ACHN (cell line): ENCODE measurements around the gene MAPK10.
A peak's percentile ranks its signal among the peaks of the same experiment; 100 is the strongest.
"Not testable (repeated sequence)": the region's sequence is repeated elsewhere in the genome, so short reads cannot be mapped to it uniquely, and the experiment has no call there.

Source experiments
- DNase-seq: peaks from one replicate; pipeline ENCODE4 v3.0.0-alpha.2; 2015
- in situ Hi-C: cut with HindIII; loops from 2 replicates; pipeline ENCODE4 v1.10.0; 2017; ENCODE audit warnings: low sequenced_read_pairs, low pct_ligation_motif_present, low pct_unique_long_range_greater_than_20kb

The MAPK10 gene

DNA sequence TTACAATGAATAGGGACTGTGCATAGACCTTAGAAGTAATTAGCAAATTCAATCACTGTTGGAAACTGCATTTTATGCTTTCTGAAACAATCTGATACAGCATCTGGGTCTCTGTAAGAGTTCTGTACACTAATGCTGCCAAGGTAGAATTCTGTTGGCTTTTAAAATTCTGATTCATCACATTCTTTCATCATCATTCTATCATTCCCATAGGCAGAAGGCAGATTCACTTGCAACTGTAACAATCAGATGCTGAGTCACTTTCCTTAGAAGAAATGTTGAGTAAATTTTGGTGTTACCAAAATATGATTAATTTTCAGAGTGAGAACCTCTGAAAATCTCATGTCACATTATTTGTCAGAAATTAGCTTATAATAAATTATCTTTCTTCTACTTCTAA is 267.2 kb downstream of the MAPK10 start:
- peak; percentile 68 for DNase-seq
- in situ Hi-C loops: no loop called here

DNA sequence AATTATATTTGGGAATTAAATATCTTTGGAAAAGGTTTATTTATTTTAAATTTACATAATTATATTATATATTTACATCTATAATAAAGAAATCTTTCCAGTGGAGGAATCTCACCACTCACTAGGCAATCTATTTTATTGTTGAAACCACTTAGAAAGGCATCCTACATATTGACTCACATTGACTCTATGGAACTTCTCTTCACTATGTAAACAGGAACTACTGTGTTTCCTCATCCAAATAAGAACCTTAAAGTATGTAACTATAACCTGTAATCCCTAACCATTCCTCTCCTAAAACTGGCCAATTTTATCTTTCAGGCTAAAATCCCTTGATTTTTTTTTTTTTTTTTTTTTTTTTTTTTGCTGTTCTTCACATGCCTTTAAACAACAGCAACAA is 268.7 kb downstream of the MAPK10 start:
- in situ Hi-C loops: no loop called here
- DNase-seq: no peak

DNA sequence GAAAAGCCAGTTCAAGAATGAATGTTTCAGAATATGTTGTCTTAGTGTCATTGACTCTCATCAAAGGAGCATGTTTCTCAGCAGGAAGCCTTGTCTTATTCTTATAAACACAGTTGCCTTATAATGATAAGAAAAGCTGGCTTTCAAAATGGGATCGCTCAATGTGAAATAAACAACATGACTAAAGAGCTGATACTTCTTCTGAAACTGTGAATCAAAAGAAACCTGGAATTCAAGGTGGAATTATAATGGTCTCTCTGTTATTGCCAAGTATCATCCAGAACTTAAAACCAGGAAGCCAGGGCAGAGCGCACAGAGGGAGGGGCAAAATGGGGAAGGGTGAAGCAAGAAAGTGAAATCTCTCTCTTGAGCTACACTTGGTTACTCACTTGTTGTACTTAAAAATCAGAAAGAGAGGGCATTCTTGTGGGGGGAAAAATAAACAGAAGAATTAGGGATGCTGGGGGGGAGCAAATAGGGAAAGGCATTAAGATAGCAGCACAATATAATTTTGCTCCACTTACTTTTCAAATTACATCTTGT is 270.0 kb downstream of the MAPK10 start:
- in situ Hi-C loops: no loop called here
- DNase-seq: no peak

DNA sequence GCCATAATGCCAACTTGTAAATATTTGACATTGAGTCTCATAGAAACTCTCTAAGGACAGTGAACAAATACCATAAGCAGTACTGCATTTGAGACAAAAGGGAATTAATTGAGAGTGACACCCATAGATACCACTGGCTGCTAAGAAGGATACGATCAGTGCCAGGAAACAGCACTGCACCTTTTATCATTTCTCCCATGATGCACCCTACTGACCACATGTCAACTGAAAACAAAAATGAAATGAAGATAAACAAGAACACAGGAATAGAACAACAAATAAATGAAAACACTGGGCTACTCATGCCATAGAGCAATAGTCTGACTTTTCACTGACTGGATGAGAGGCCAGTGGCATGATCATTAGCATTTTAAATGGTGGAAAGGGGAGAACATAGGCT is 270.8 kb downstream of the MAPK10 start:
- in situ Hi-C loops: no loop called here
- DNase-seq: no peak

DNA sequence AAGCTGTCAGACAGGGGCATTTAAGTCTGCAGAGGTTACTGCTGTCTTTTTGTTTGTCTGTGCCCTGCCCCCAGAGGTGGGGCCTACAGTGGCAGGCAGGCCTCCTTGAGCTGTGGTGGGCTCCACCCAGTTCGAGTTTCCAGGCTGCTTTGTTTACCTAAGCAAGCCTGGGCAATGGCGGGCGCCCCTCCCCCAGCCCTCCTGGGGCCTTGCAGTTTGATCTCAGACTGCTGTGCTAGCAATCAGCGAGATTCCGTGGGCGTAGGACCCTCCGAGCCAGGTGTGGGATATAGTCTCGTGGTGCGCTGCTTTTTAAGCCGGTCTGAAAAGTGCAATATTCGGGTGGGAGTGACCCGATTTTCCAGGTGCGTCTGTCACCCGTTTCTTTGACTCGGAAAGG is 284.1 kb downstream of the MAPK10 start:
- DNase-seq, in situ Hi-C loops: not testable (repeated sequence)

DNA sequence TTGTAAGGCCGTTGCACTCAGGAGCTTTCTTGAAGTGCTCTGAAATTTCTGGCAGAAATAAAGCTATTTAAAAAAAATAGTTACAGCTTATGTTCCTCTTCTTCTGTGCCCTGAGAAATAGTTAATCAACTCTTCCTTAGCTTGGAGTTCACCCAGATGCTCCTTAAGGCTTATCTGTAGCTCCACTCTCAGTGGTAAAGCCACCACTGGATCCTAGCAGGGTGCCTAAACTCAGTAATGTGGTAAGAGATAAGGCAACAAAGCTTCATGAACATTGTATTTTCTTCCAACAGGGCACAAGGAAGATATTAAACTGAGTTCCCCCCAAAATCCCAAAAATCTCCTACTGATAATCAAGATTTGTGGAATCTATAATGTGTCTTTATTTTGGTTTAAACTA is 299.5 kb downstream of the MAPK10 start:
- DNase-seq: no peak
- in situ Hi-C loops: no loop called here

DNA sequence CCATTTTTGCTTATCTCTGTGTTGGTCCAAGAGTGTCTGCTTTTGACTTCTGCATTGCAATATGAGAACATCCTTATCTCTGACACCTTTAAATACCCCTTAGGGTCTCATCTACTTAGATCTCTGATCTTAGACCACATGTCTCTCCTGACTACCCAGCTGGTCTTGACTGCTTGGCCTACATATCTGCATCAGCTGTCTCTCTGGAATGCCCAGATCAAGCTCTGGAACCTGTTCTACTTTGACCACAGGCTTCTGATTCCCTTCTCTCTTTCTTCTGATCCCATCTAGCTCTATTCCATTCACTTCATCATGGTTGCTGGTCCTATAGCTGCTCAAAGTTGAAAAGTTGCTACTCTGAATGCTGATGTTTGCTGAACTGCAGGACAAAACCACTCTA is 301.2 kb downstream of the MAPK10 start:
- in situ Hi-C loops: no loop called here

DNA sequence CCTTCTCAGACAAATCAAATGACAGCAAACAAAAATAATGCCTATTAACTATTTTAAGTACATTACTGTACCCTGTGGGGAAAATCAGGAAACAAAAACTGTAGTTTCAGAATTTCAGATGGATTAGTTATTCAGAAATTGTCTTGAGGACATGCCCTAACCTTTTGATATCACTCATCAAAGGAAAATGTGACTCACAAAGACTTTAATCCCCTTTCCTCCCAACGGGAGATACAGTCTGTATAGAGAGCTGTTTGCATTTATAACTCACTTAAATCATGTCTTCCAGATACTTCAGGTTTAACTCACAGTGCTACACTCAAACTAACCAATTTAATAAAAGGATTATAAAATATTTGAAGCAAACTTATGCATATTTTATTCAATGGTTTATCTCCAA is 304.0 kb downstream of the MAPK10 start:
- in situ Hi-C loops: no loop called here
- no peak for DNase-seq

More for the DNA sequence above, 301.2 kb downstream of the MAPK10 start:
- DNase-seq: no peak

DNA sequence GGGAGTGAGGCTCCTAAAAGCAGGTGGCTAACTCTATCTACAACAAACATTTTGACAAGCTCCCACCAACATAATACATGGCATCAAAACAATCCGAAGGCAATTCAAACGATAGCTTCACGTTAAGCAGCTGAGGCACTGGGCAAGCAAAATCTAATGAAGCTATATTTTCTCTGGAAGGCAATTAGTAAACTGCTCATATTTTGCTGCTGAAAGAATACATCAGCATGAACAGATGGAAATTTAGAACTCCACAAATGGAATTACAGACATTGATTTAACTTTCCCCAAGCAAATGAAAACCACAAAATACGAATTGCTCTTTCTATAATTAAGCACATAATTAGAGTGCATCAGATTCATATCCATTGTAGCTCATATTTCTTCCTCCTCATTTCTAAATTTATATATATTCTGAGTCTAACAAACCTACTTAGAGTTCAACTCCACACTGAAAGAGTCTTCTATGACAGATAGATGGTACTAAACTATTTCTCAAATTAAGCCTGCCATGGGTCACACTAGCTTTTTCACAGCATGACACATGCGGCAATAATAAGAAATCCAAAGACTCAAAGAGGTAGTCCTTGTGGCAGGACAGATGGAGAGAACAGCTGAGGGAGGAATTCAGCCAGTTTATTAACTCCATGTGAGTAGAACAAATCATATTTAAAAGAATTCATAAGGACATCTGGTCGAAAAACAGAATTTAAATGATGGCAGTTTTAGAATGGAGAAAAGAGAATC is 305.4 kb downstream of the MAPK10 start:
- DNase-seq: no peak

DNA sequence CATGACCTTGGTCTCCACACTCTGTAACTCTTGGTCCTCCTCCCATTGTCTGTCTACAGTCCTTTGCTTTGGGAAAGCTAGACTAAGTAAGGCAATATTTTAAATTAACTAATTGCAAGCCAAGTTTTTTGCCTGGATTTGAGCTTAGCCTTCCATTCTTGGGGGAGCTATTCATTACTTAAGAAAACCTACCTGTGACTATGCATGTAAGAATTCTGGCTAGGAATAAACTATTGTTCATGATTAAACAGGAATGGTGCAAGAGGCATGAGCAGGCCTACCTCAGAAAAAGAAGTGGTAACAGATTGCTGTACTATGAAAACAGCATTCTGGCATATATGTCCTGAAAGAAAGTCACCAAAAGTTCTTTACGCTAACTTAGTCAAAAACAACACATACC is 309.4 kb downstream of the MAPK10 start:
- in situ Hi-C loops: no loop called here
- DNase-seq: no peak

More for the DNA sequence above, 305.4 kb downstream of the MAPK10 start:
- in situ Hi-C loops: no loop called here

DNA sequence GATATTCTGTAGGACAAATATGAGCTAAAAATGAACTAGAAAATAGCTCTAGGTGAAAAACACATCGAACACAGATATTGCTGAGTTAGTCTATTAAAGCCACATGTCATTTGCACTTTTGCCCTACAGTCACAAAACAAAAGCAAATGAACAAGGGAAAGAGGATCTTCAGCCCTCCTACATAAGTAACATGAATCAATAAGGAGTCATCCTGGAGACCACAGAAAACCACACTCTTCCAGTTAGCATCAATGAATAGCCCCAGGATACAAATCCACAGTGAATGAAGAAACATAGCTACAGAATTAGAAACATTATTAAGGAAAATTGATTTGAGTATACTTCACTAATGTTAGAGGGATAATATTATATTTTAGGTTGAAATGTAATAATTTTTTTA is 311.4 kb downstream of the MAPK10 start:
- in situ Hi-C loops: no loop called here

DNA sequence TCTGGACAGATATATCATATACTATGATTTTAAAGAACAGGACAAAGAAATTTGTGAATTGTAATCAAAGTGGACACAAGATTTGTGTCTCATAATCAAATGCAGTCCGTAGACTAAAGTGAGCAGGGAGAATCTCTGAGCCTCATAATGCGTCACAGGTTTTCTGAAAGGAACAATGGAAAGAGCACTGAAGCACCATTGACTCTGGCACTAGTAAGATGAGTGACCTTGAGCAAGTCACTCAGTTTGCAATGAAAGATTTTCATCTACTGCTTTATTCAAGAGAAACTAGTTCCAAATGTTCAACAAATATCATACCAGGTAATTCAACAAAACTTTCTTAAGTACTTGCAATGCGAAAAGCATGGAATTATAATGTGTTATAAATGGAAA is 315.3 kb downstream of the MAPK10 start:
- DNase-seq: no peak
- in situ Hi-C loops: no loop called here

More for the DNA sequence above, 311.4 kb downstream of the MAPK10 start:
- no peak for DNase-seq

DNA sequence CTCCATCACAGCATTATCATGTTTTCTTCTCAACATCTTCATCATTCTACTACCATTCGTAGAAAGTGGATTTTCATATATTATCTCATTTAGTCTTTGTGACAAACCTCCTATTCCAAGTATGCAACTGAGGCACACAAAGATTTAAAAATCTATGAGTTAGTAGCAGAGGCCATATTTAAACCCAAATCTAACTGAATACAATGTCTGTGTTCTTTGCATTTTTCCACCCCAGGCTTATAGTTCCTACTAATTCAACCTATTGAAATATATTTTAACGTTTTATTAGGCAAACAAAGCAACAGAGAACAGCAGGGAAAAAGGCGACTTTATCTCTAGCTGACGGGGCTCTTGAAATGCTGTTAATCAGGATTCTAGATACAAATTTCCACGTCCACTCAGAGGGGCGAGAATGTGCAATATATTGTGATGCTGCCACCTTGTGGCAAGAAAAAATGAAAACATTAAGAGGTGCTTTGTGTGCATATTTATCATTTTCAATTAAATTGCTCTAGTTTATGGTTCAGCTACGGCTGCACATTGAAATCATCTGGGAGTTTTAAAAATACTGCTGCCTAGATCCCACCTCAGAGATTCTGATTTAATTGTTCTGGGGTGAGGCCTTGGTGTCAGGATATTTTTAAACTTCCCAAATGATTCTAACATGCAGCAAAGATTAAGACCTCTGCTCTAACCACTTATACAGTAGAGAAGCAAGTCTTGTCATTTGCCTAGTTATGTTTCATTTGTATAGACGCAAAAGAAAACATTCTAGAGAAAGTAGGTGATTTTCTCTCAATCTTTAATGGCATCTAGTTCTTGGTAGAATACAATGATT is 315.9 kb downstream of the MAPK10 start:
- DNase-seq: peak; percentile 57
- in situ Hi-C loops: no loop called here

DNA sequence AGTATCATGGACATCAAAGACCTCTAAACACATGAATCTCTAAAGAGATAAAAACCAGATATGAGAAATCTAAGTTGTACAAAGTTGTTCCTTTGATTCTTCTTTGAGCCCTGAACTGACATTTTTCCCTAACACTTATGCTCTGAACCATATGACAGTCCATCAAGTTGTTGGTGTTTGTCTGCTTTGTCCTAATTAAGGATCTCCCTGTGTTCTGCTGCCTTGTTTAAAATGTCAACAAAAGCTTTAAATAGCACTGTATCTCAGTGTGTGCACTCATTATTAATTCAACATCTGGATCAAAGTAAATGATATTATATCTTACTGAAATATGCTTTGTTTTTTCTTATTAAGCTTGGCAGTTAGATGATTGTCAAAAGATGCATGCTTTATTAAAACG is 321.8 kb downstream of the MAPK10 start:
- DNase-seq: no peak
- in situ Hi-C loops: no loop called here

DNA sequence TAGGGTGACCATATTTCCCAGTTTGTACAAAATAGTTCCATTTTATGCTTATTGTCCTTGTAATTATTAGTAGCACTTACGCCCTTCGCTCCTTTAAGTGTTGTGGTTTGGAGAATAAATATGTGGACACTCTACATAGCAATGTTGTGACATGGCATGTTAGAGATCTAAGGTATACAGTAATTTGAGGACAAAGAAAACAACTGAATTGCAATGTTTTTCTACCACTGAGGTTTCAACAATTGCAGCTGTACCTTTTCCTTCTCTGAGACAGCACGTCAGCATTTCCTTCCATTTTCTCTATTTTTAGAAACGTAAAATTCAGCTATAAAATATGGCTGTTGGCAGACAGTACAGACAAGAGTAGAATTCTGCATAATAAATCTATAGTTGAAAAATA is 323.1 kb downstream of the MAPK10 start:
- in situ Hi-C loops: no loop called here
- DNase-seq: peak; percentile 5

DNA sequence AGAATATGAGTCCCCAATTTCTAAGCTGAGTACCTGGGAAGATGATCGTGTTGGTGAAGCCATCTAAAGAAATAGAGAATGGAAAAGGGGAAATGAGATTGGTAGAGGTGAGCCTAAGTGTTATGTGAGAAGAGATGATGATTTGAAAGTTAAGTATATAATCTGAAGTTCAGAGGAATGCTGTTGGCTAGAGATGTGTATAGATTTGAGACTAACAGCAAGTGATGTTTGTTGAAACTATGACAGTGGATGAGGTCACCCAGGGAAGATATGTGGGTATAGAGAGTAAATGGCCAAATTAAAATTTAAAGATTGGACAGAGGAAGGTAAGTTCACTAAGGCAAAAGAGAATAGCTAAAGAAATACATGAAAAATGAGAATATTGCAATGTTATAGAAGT is 324.2 kb downstream of the MAPK10 start:
- in situ Hi-C loops: no loop called here
- DNase-seq: no peak

DNA sequence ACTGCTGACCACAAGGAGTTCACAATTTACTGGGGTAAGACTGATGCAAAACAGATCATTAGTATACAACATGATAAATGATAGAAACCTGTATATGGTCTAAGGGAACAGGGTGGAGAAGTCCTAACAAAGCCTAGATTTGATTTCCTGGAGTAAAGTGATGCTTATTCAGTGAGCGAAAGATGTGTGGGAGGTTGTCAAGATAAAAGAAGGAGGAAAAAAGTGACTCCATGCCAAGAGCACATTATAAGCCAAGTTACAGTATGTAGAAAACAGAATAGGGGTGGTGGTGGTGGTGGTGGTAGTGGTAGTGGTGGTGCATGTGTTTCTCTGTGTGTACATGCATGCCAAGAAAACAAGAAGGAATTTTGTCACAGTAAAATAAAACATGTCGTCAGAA is 325.2 kb downstream of the MAPK10 start:
- in situ Hi-C loops: no loop called here
- DNase-seq: no peak

DNA sequence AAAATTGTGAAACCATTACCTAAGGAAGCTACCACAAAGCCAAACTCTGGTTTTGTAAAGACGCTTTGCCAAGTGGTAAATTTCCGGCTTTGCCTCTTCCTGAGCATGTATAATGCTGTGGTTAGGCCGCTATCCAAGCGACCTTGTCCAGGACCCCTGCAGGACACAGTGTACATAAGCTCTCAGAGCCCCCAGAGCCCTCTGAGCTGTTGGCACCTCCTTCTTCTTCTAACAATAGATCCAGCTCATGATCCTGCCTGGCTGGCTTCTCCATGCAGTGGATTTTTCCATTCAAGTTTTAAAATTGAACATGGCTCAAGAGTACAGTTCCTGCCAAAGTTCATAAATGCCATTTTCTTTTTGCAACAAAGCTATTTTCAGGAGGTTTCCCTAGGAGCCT is 326.7 kb downstream of the MAPK10 start:
- in situ Hi-C loops: no loop called here
- no peak for DNase-seq

DNA sequence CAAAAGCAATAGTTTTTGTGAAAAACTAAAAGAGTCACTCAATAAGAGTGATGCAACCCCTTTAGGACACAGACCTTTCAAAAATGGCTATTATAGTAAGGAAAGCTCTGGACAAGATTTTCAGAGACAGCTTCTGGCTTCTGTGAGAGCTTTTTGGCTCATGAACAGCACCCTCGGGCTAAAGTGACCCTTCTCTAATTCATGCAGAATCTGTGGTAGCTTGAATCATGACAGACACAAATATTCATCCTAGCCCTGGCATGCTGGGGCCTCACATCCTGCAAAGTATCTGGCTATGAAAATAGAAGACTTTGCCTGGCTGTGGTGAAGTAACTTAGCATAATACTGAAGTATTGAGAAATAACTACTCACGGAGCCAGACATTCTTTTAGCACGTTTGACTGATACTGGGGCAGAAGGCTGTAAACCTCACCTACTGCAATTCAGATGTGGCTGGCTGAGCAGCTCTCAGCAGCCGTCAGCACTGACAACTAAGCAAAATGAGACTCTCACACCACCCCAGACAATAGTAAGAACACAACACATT is 327.3 kb downstream of the MAPK10 start:
- DNase-seq: no peak
- in situ Hi-C loops: no loop called here
